Measurements from ENCODE around the gene MAMDC2. TPM values are rescaled to one million over a fixed set of nuclear protein-coding genes. Genes with fewer than 3 reads are reported as not detected.
A peak's percentile ranks its signal among the peaks of the same experiment; 100 is the strongest.

The MAMDC2 gene, protein sequence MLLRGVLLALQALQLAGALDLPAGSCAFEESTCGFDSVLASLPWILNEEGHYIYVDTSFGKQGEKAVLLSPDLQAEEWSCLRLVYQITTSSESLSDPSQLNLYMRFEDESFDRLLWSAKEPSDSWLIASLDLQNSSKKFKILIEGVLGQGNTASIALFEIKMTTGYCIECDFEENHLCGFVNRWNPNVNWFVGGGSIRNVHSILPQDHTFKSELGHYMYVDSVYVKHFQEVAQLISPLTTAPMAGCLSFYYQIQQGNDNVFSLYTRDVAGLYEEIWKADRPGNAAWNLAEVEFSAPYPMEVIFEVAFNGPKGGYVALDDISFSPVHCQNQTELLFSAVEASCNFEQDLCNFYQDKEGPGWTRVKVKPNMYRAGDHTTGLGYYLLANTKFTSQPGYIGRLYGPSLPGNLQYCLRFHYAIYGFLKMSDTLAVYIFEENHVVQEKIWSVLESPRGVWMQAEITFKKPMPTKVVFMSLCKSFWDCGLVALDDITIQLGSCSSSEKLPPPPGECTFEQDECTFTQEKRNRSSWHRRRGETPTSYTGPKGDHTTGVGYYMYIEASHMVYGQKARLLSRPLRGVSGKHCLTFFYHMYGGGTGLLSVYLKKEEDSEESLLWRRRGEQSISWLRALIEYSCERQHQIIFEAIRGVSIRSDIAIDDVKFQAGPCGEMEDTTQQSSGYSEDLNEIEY
- total RNA-seq: 26.4 and 37.7 TPM in 2 replicates

DNA sequence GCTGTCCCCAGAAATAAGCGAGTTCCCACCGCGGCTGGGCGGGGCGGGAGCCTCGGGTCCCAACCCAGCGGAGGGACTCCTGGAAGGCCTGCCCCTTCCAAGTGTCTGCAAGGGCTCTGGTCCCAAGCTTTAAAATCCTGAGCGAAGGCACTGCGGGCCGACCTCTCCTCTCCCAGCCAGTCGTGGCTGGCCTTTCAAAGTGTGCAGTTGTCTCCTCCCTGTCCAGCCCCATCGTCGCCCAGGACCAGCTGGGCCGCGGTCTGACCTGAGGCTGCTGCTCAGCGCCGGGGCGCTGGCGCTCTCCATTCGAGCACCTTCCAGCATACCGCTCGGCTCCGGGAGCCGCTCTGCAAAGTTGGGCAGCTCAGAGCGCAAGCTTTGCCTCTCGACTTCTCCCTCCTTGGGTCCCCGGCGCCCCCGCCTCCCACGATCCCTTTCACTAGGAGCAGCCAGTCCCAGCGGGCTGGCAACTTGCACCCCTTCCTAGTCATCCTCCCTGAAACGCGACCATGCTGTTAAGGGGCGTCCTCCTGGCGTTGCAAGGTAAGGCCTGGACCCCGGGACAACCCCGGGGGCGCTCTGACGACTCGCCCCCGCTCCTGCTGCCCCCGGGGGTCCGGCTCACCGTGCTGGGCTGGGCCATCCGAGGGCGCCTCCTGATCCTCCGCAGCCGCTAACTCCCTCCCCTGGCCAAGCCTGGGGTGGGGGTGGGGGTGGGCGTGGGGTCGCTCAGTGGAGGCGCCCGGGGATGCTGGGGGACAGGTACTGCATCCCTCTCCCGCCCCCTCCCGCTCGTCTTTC, at the start of gene MAMDC2:
Gene MAMDC2, plus strand, starts transcription at position 160 of the 801 bp plus-strand sequence. Its CDS starts 350 bp downstream, at position 510.
- DNase-seq (ENCODE audit: low read depth, low spot score): no peak

DNA sequence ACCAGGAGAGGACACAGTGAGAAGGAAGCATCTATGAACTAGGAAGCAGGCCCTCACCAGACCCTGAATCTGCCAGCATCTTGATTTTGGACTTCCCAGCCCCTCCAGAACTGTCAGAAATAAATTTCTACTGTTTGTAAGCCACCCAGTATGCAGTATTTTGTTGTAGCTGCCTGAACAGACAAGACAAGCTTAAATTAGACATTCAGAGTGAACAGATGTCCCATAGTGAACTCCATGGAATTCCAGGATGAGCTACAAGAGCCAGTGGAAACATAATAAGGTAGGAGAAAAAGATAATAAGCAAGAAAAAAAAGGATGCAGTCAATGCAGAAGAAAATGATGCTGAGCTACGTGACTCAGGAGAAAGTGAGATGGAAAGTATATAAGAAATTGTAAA, 47.8 kb upstream of the MAMDC2 start:
- no peak for DNase-seq (ENCODE audit: low read depth, low spot score)

DNA sequence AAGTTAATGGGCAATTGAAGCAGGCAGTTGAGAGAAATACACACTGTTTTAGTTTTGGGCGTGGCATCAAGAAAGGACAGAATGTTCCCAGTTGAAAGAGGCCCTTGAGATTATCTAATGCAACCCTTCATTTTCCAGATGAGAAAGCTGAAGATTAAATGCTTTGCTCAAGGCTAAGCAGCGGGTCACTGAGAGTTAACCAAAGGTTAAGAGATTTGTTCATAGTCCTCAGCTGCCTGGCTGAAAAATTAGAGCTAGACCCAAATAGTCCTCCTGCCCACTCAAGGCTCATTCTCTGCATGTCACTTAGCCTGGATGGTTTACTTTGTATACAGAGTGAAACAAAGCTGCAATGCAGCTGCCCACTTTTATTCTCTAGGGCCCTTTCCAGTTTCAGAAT, 46.7 kb upstream of the MAMDC2 start:
- DNase-seq (ENCODE audit: low read depth, low spot score): no peak

DNA sequence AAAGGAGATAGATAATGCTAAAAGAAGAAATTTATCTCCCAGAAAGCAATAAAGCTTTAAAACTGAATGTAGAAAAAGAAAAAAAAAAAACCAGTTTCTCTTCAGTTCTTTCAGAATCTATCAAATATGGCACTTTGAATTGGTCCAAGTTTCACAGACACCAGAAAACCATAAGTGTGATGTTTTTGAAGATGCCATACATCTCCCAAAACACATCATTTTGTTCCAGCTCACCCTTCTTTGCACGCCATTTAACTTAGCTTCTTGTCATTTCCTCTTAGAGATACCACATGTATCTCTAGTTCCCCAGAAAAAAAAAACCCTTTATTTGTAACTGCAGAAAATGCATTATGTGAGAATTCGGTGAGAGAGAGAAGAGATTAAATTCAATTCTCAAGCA, 46.1 kb upstream of the MAMDC2 start:
- DNase-seq (ENCODE audit: low read depth, low spot score): no peak

DNA sequence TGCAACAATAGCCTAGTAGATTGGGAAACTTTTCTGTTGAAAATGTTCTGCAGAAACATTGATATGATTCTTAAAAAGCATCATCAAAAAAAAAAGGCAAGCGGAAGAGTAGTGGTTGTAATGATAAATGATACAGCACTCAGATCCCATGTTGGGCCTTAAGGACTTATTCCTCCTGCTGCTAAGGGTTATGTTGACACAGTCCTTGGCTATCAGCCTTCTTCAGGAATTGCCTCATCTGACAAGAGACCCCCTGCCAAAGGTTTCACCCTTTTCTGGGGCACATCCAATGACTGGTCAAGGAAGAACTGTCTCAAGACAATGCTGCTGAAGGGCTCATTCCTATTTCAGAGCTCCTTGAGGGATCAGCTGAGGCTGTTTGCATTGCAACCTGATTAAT, 44.3 kb upstream of the MAMDC2 start:
- DNase-seq (ENCODE audit: low read depth, low spot score): no peak

DNA sequence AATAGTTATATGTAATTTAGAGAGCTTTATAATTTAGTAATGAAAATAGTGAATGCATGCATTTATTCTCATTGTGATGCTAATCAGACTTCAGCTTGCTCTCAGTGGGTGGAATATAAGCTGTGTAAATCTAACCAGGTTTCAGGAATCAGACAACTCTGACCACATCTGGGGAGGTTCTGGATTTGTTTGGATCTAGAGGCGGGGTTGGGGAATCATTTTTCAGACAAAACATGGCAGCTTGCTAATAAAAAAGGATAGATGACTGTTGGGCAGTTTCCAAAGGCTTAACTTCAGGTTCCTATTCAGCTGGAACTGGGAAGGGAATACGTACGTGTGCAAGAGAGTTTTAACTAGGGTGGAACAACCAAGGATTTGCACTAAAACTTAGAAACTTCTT, 43.2 kb upstream of the MAMDC2 start:
- DNase-seq (ENCODE audit: low read depth, low spot score): no peak

DNA sequence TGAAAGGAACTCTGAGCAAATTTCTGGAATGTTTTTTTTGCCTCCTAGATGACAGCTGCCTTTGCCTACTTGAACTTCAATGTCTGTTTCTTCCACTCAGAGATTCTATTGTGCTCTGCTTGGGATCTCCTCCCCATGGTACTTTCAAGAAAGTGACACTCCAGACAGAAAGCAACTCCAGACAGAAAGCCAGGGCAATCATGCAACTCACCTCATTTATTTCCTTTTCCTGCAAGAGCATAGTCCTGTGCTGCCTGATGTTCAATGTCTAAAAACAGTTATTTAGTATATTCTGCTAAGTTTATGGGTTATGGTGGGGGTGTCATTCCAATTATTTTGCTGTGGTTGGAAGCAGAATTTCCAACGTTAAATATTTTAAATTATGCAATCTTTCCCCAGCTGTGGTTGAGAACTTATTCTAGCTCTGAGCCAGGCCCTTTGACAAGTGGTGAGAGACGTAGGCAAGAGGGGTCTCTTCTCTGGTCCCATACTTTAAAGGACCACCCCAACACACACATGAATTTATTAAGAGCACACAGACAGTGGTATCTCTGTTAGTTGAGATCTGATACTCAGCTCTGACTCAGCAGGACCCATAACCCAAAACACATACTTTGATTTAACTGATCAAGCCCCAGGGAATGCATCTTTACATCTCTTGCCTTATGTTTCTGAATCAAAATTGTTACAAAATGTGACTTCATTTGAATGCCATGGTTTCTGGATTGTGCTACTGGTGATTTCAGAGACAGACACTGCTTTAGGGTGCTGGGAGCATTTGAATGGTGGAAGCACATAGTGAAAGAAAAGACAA, 39.5 kb upstream of the MAMDC2 start:
- DNase-seq (ENCODE audit: low read depth, low spot score): no peak

DNA sequence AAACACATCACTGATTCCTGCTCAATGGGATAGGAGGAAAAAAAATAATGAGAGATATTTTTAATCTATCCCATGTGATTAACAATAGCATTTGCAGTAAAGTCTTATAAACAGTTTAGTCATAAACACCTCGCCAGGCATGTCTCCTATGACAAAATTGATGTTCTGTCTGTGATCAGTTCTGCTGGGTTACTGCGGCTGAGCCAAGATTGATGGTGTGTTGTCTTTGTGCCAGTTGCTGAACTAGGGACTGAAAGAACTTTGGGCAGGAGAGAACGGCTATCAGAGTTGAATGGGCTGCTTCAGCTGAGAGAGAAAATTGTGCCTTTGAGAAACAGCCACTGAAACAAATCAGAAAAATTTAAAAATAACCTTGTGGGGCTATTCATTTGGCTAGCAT, 37.3 kb upstream of the MAMDC2 start:
- no peak for DNase-seq (ENCODE audit: low read depth, low spot score)

DNA sequence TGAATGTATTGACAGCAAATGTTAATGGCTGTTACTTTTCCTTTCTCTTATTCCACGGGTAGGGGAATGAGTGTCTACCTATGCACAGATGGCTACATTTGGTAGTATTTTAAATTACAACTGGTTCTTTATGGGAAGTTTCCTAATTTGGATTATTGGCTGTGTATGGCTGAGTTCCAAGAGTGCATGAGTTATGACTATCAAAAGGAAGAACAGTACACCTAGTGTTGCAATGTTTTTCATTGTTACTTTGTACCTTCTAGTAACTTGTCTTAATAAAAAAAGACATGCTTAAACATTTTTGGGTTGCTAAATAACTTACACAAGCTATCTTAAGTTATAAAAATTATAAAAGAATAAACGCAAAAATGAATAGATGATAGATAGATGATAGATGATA, 35.8 kb upstream of the MAMDC2 start:
- DNase-seq (ENCODE audit: low read depth, low spot score): no peak

DNA sequence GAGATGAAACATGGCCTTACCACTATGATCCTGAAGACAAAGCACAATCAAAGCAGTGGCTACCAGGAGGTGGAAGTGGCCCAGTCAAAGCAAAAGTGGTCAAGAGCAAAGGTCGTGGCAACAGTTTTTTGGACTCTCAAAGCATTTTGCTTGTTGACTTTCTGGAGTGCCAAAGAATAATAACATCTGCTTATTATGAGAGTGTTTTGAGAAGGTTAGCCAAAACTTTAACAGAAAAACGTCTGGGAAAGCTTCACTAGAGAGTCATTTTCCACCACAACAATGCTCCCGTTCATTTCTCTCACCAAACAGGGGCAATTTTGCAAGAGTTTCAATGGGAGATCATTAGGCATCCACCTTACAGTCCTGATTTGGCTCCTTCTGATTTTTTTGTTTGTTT, 33.6 kb upstream of the MAMDC2 start:
- DNase-seq (ENCODE audit: low read depth, low spot score): no peak

DNA sequence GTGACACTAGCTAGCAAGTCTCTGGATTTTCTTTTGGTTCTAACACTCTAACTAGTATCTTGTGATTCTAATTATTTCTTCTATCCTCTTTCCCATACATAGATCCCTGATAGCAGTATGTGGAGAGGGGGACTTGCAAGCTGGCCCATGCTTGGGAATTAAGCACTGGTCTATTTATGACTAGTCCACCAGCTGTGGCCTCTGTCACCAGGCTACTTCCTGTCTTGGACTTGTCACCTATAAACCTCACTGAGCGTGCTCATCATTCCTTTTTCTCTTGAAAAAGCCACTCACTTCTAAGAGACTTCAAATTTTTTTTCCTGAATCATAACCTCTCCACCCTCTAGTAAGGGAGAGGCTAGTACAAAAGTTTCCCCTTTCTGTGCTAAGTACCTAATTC, 32.3 kb upstream of the MAMDC2 start:
- DNase-seq (ENCODE audit: low read depth, low spot score): no peak

DNA sequence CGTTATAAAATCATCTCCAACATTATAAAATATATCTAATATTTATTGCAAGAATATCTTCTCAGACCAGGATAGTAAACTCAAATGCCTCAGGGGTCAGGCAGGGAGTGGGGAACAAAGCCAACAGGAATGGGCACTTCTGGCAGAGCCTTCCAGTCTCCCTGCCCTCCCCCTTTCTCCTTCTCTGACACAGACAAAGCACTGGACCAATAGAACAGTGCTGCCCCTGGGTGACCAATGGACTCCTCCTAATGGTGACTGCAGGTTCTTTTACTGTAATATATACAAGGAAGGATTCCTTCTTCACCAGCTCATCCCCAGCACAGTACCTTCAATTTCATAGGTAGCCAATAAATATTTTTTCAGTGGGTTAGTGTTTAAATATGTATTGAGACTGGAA, 31.1 kb upstream of the MAMDC2 start:
- no peak for DNase-seq (ENCODE audit: low read depth, low spot score)

DNA sequence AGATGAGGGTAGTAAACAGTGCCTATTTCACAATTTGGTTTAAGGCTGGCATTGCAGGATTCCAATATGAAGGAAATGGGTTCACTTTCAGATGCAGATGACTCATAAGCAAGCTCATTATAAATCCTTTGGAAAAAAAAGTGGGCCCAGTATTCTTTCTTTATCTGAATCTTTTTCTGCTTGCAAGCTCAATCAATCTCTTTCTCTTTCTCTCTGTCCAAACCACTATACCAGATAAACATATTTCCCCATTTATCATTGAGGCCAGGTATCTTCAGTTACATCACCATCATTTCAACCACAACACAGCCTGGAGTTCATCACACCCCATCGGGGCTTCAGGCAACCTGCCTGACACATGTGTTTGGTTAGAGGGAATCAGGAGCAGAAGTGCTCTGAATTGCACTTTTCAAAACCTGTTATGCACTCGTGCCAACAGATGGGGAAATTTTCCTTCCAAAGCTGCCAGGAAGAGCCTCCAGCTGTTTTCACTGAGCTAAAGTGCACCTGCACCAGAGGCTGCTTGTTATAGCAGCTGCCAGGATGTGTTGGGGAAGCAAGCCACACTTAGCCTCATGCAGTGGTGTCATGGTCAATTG, 30.0 kb upstream of the MAMDC2 start:
- no peak for DNase-seq (ENCODE audit: low read depth, low spot score)

DNA sequence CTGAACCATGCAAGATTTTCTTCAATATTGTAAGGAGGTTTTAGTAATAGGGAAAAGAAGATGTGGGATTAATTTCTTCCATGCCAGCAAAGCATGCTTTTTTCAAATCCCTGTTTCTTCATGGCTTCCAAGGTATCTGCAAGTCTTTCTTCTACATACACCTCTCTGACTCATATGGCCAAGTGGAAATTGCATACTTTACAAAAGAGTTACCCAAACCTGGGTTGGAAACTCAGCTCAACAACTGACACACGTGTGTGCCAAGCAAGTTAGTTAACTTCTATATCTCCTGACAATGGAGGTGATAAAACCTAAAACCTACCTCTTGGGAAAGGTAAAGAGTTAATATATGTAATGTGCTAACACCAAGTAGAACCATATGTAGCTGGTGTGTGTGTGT, 28.5 kb upstream of the MAMDC2 start:
- no peak for DNase-seq (ENCODE audit: low read depth, low spot score)

DNA sequence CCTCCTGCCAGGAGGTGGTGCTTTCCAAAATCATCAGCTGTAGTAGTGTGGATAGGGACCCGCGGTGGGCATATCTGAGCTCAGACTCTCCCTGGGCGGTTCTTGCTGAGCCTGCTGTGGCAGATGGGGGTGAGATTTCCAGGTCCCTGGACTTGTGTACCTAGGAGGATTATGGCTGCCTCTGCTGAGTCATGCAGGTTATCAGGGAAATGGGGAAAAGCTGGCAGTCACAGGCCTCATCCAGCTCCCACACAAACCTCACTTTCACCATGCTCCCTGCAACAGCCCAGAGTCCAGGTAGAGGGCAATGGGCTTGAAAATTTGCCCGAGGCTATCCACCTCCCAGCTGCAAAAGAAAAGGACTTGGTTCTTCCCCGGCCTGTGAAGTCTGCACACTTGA, 23.4 kb upstream of the MAMDC2 start:
- no peak for DNase-seq (ENCODE audit: low read depth, low spot score)

DNA sequence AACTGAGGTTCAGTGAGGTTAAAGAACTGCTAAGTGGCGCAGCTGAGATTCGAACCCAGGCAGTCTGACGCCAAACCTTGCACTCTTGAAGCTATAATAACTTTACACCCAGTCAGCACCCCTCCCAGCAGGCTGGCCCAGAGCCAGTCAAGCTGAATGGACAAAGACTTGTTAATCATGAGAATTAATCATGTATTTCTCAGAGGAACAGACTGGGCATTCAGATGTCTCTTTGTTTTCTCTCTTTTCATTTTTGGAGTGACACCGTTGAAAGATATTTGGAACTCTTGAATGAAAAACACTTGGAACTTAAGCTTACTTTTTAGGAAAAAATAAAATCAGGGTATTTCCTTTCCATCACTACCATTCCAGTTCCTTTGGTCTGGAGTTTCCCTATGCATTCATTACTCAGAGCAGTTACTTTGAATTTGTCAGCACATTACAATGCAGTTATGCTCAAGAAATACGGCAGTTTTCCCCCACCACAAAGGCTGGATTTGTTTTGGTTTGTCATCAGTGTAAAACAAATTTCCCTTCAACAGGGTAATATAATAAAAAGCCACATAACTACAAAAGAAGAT, 22.6 kb upstream of the MAMDC2 start:
- peak; percentile 62 for DNase-seq (ENCODE audit: low read depth, low spot score)

DNA sequence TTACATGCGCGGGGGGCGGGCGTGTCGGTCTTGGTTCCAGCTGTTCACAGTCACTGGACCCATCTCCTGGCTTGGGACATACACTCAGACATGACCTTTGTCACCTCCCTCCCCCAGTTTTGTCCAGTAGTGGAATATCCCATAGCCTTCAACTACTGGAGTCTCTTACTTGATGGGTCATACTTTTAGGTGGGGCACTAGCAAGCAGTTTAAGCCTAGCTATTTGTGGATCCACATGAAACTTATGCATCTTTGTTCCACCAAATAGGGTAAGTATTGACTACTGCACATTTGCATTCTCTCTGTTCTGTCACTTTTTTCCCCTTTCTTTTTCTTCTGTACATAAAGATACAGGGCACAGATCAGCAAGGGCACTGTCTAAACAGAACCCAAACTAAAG, 15.4 kb upstream of the MAMDC2 start:
- DNase-seq (ENCODE audit: low read depth, low spot score): no peak

DNA sequence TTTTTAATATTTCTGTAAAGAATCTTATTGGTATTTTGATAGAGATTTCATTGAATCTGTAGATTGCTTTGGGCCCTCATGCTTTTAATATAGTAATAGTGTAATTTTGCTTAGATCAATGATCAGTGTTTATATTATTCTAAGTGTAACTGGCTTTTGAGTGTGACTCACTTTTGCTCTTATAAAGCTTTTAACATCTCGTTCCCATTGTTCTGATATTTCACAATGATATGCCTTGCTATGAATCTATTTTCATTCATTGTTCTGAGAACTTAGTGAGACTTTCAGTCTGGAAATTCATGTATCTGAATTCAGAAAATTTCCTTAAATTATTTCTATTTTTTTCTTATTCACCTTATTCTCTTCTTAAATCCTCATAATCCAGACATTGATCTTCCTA, 13.5 kb upstream of the MAMDC2 start:
- no peak for DNase-seq (ENCODE audit: low read depth, low spot score)

DNA sequence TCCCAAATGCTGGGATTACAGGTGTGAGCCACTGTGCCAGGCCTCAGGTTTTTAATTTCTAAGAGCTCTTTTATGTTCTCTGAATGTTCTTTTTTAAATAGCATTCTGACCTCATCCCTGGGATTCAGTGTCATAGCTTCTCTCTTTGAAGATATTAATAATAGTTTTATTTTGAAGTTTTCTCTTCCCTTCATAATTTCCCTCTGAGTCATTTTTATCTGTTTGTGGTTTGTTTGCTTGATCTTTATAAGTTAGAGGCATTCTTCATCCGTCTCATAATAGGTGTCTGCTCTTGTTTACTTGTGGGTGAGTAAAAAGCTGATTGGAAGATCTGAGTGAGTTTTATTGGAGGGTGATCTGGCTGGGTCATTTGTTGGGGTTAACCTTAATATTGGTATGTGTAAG, 12.5 kb upstream of the MAMDC2 start:
- no peak for DNase-seq (ENCODE audit: low read depth, low spot score)

DNA sequence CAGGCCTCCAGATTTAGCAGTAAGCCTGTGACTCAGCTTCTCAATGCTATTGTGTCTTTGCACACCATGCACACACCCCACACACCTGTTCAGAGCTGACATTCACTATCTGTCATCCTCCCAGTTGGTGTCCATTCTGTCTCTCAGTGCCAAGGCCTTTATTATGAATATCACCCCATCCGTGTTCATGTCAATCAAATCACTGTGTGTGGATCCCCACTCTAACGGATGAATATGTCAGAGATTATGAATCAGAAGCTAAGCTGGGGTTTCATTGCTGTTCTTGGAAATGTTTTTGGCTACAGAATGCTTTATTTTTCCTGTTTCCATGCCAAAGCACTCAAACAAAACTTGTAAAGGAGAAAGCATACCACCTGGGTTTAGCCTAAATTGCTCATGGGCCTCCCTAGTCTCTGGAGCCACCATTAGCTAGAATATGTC, 9.4 kb upstream of the MAMDC2 start:
- no peak for DNase-seq (ENCODE audit: low read depth, low spot score)

DNA sequence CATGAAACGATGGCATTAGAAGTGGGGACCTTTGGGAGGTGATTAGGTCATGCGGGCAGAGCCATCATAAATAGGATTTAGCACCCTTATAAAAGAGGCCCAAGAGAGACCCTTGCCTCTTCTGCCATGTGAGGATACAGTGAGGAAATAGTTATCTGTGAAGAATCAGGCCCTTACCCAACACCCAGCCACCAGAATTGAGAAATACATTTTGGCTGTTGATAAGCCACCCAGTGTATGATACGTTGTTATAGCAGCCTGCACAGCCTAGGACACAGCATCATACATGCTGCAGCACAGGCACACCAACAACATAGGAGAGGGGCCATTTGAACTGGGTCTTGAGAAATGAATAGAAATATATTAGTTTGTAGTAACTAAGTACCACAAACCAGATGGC, 8.0 kb upstream of the MAMDC2 start:
- DNase-seq (ENCODE audit: low read depth, low spot score): no peak
